Kidney (tissue), 14 donors: ENCODE data around the gene C1orf116. TPM values are rescaled to one million over a fixed set of nuclear protein-coding genes. Genes with fewer than 3 reads are reported as not detected.

Experiments
- DNase-seq, 5 donors: peaks; one replicate each; pipeline ENCODE4 v3.0.0-alpha.2; 2013 to 2020
- FAIRE-seq: peaks from 2 replicates; lab custom pipeline; 2012; peaks lifted over from hg19 to GRCh38; lab: Jason Lieb, UNC
- H3K27ac ChIP-seq, 2 donors: one replicate each; pipeline ENCODE4 v1.7.0; 2013; ENCODE audit warnings: low read depth in 2 of 2, low read length in 2 of 2, inconsistent platforms in 1 of 2
- H3K27me3 ChIP-seq: one replicate; pipeline ENCODE4 v1.7.1; 2013; ENCODE audit warnings: low read length, inconsistent platforms; ENCODE audit not compliant: control insufficient read depth, insufficient read depth
- H3K36me3 ChIP-seq, 3 donors: one replicate each; pipeline versions ENCODE4 v1.7.0 to v1.7.1; 2013; ENCODE audit warnings: low read length in 3 of 3, control low read depth in 1 of 3, inconsistent platforms in 1 of 3; ENCODE audit not compliant: insufficient read depth in 3 of 3, control insufficient read depth in 2 of 3
- H3K4me1 ChIP-seq, 3 donors: one replicate each; pipeline versions ENCODE4 v1.7.0 to v1.7.1; 2013; ENCODE audit warnings: low read length in 3 of 3, inconsistent platforms in 1 of 3, low read depth in 1 of 3; ENCODE audit not compliant: control insufficient read depth in 2 of 3, insufficient read depth in 2 of 3
- H3K4me3 ChIP-seq, 3 donors: one replicate each; pipeline versions ENCODE4 v1.7.0 to v1.8.1; 2013; ENCODE audit warnings: low read length in 3 of 3, control low read depth in 1 of 3, inconsistent platforms in 1 of 3
- H3K9ac ChIP-seq, 3 donors: one replicate each; pipeline versions ENCODE4 v1.7.0 to v1.7.1; 2013; ENCODE audit warnings: low read length in 3 of 3, control low read depth in 1 of 3, inconsistent platforms in 1 of 3
- H3K9me3 ChIP-seq, 3 donors: one replicate each; pipeline versions ENCODE4 v1.7.0 to v1.7.1; 2013; ENCODE audit warnings: low read length in 3 of 3, control low read depth in 1 of 3, inconsistent platforms in 1 of 3; ENCODE audit not compliant: control insufficient read depth in 2 of 3, insufficient read depth in 1 of 3
- CTCF ChIP-seq: IDR thresholded peaks from 3 replicates; pipeline ENCODE4 v1.5.1; 2012; ENCODE audit warnings: mild to moderate bottlenecking, moderate library complexity, borderline replicate concordance; ENCODE audit not compliant: insufficient read depth; ENCODE audit errors: extremely low read depth
- intact Hi-C: fragments of 100-400 bp; cut with DNase I; formaldehyde crosslinking; loops from one replicate; pipeline ENCODE4 v1.11.1; 2022
- polyA plus RNA-seq: library from polyadenylated mRNA; stranded (reverse); fragments of 350-450 nt; fragmentation: Illumina TruSeq; extraction: RNeasy Lipid Tissue Mini Kit (QIAGEN cat#74804); gene quantifications from one replicate; pipeline ENCODE4 v1.2.3, GENCODE V29; 2014; ENCODE audit warnings: low read depth, low replicate concordance; ENCODE audit not compliant: insufficient read depth
- total RNA-seq: library from RNA; stranded (reverse); fragmentation: NEBNext Ultra II Directional; extraction: Animal tissue kit (Norgen Biotek cat#: 25700); gene quantifications from one replicate; pipeline ENCODE4 v1.2.1, GENCODE V29; 2021
- donor health status: control.
- donor health status: control.
- donor health status: control.
- donor health status: control.
- donor health status: control.
- donor health status: DM: yes; HTN: yes; CAD: no.
- donor health status: Normal renal cell carcinoma (clear cell type).

Gene C1orf116
- total and polyA plus RNA-seq, 2 donors from 2014 or later = 11.9 to 19.6 TPM

GRCh38 chr1:207063014-207063413 lies 30.5 kb upstream of the C1orf116 start:
- no peak for TF ChIP-seq CTCF
- no peak overlapping the region for H3K27ac ChIP-seq
- H3K4me1 ChIP-seq = peaks cover 0 to 21% (median 16%) of the 10 kb centered on the region in 3 donors
- no peaks in the 10 kb centered on the region for H3K9me3 ChIP-seq
- intact Hi-C loops = no loop called here
- no peak overlapping the region for H3K9ac ChIP-seq
- H3K27me3 ChIP-seq = no peaks in the 10 kb centered on the region
- no peak for FAIRE-seq
- no peak overlapping the region for H3K4me3 ChIP-seq
- H3K36me3 ChIP-seq = peaks cover 5 to 64% (median 43%) of the 10 kb centered on the region in 3 donors
- no peak for DNase-seq

- DNase-seq = no peak
- no peak for TF ChIP-seq CTCF
- Histone ChIP-seq H3K9ac (no peak overlapping the region), H3K4me1 (peaks cover 0 to 15% (median 11%) of the 10 kb centered on the region in 3 donors), H3K4me3 (no peak overlapping the region), H3K27ac (no peak overlapping the region), H3K27me3 (no peaks in the 10 kb centered on the region), H3K36me3 (peaks cover 5 to 55% (median 38%) of the 10 kb centered on the region in 3 donors), H3K9me3 (no peaks in the 10 kb centered on the region)
- intact Hi-C loops = no loop called here
- FAIRE-seq = no peak
These were observed 29.5 kb upstream of the C1orf116 start for GRCh38 chr1:207062058-207062457.

- Histone ChIP-seq H3K27ac (no peak overlapping the region), H3K4me3 (no peak overlapping the region), H3K4me1 (peaks cover 0 to 17% (median 12%) of the 10 kb centered on the region in 3 donors), H3K9ac (peak overlapping the region in 1 of 3 donors; percentile 7), H3K9me3 (no peaks in the 10 kb centered on the region), H3K36me3 (peaks cover 5 to 46% (median 34%) of the 10 kb centered on the region in 3 donors), H3K27me3 (no peaks in the 10 kb centered on the region)
- FAIRE-seq = no peak
- no peak for DNase-seq
- no peak for TF ChIP-seq CTCF
- intact Hi-C loops = no loop called here
These were observed 28.0 kb upstream of the C1orf116 start for GRCh38 chr1:207060596-207060995.

GRCh38 chr1:207059881-207060280 lies 27.3 kb upstream of the C1orf116 start:
- H3K4me3 ChIP-seq = no peak overlapping the region
- DNase-seq = no peak
- peak overlapping the region in 1 of 2 donors; percentile 38 for H3K27ac ChIP-seq
- FAIRE-seq = no peak
- peak overlapping the region in 1 of 3 donors; percentile 7 for H3K9ac ChIP-seq
- H3K36me3 ChIP-seq = peaks cover 2 to 42% (median 31%) of the 10 kb centered on the region in 3 donors
- intact Hi-C loops = no loop called here
- no peak for TF ChIP-seq CTCF
- H3K27me3 ChIP-seq = no peaks in the 10 kb centered on the region
- H3K4me1 ChIP-seq = peaks cover 0 to 17% (median 12%) of the 10 kb centered on the region in 3 donors
- no peaks in the 10 kb centered on the region for H3K9me3 ChIP-seq
